HL-60 (cell line): ENCODE results near the gene FRA10AC1.

ENCODE experiments used
- CTCF ChIP-seq: IDR thresholded peaks from one replicate; pipeline ENCODE4 v1.5.1; 2011; ENCODE audit warnings: low read length, control low read depth, inconsistent platforms; ENCODE audit not compliant: insufficient read depth
- GABPA ChIP-seq: IDR thresholded peaks from 2 replicates; pipeline ENCODE4 v1.6.1; 2012; ENCODE audit warnings: low read depth
- POLR2AphosphoS5 ChIP-seq: IDR thresholded peaks from 2 replicates; pipeline ENCODE4 v1.6.1; 2012; ENCODE audit warnings: low read depth
- REST ChIP-seq: IDR thresholded peaks from 2 replicates; pipeline ENCODE4 v1.6.1; 2012; ENCODE audit warnings: low read depth; ENCODE audit not compliant: insufficient replicate concordance
- SPI1 ChIP-seq: IDR thresholded peaks from 2 replicates; pipeline ENCODE4 v1.6.1; 2012; ENCODE audit warnings: low read depth, mild to moderate bottlenecking, borderline replicate concordance

- TF ChIP-seq CTCF (no peak), GABPA (no peak), POLR2AphosphoS5 (no peak), REST (no peak), SPI1 (no peak)
Observed at GRCh38 chr10:93726024-93726423, 23.6 kb upstream of the FRA10AC1 start.
